Measurements from ENCODE around the gene CBX2.
"Not testable (repeated sequence)": the region's sequence is repeated elsewhere in the genome, so short reads cannot be mapped to it uniquely, and the experiment has no call there.

The CBX2 gene

GRCh38 chr17:79769570-79770506 lies 8.1 kb upstream of the CBX2 start:
- no peak for DNase-seq (ENCODE audit: low read depth, low spot score)

- DNase-seq (ENCODE audit: low read depth, low spot score): no peak
These were observed 6.7 kb upstream of the CBX2 start for GRCh38 chr17:79771276-79771675.

GRCh38 chr17:79772726-79773125 lies 5.2 kb upstream of the CBX2 start:
- not testable (repeated sequence) for DNase-seq (ENCODE audit: low read depth, low spot score)

GRCh38 chr17:79774561-79774975 lies 3.4 kb upstream of the CBX2 start:
- DNase-seq (ENCODE audit: low read depth, low spot score): no peak

- DNase-seq (ENCODE audit: low read depth, low spot score): no peak
These were observed 2.3 kb upstream of the CBX2 start for GRCh38 chr17:79775632-79776031.

- DNase-seq (ENCODE audit: low read depth, low spot score): no peak
These were observed 1.4 kb upstream of the CBX2 start for GRCh38 chr17:79776376-79777119.

GRCh38 chr17:79777120-79777893 lies 641 bp upstream of the CBX2 start:
- DNase-seq (ENCODE audit: low read depth, low spot score): no peak

GRCh38 chr17:79778504-79779083 lies 646 bp downstream of the CBX2 start:
- DNase-seq (ENCODE audit: low read depth, low spot score): no peak

GRCh38 chr17:79779084-79779529 lies 1.2 kb downstream of the CBX2 start:
- no peak for DNase-seq (ENCODE audit: low read depth, low spot score)

- DNase-seq (ENCODE audit: low read depth, low spot score): no peak
These were observed 1.9 kb downstream of the CBX2 start for GRCh38 chr17:79779661-79780365.

GRCh38 chr17:79781012-79781650 lies 3.2 kb downstream of the CBX2 start:
- DNase-seq (ENCODE audit: low read depth, low spot score): no peak

GRCh38 chr17:79781736-79782575 lies 4.0 kb downstream of the CBX2 start:
- no peak for DNase-seq (ENCODE audit: low read depth, low spot score)

GRCh38 chr17:79783891-79784290 lies 5.9 kb downstream of the CBX2 start:
- no peak for DNase-seq (ENCODE audit: low read depth, low spot score)

GRCh38 chr17:79784353-79785016 lies 6.5 kb downstream of the CBX2 start:
- DNase-seq (ENCODE audit: low read depth, low spot score): no peak

GRCh38 chr17:79785017-79785899 lies 7.3 kb downstream of the CBX2 start:
- no peak for DNase-seq (ENCODE audit: low read depth, low spot score)

GRCh38 chr17:79785900-79786810 lies 8.2 kb downstream of the CBX2 start:
- no peak for DNase-seq (ENCODE audit: low read depth, low spot score)
